Activated CD8-positive, alpha-beta T cell treated with anti-CD3 and anti-CD28 coated beads, Interleukin-2, amount 10 ng/mL, durations not matched to agents 7 days and 5 days (primary cell): ENCODE measurements around the gene PLCXD1. TPM values are rescaled to one million over a fixed set of nuclear protein-coding genes. Genes with fewer than 3 reads are reported as not detected.
"Not testable (repeated sequence)": the region's sequence is repeated elsewhere in the genome, so short reads cannot be mapped to it uniquely, and the experiment has no call there.

ENCODE experiments used
- ATAC-seq: fragments of 150-1000 bp; cut with Tn5 transposase; one replicate; pipeline ENCODE4 v1.10.0; 2021; ENCODE audit warnings: moderate library complexity
- CTCF ChIA-PET: fragments of 350-600 bp; sonication (Branson Sonifier 250); formaldehyde crosslinking; loops from one replicate; lab custom pipeline; 2021; ENCODE audit warnings: antibody characterized with exemption; lab: Charles Lee
- POLR2A ChIA-PET: fragments of 350-600 bp; sonication (Branson Sonifier 250); formaldehyde crosslinking; loops from one replicate; lab custom pipeline; 2021; ENCODE audit warnings: antibody characterized with exemption; lab: Charles Lee
- DNase-seq: peaks from one replicate; pipeline ENCODE4 v3.0.0-alpha.2; 2020
- H3K27ac Mint-ChIP-seq: one replicate; pipeline ENCODE4 v1.8.0; 2021; ENCODE audit warnings: mild to moderate bottlenecking, mixed read lengths
- H3K27me3 Mint-ChIP-seq: one replicate; pipeline ENCODE4 v1.8.0; 2021; ENCODE audit warnings: low read depth, mixed read lengths
- H3K36me3 Mint-ChIP-seq: one replicate; pipeline ENCODE4 v1.8.0; 2021; ENCODE audit warnings: low read depth, mixed read lengths
- H3K4me1 Mint-ChIP-seq: one replicate; pipeline ENCODE4 v1.8.0; 2021; ENCODE audit warnings: low read depth, mixed read lengths
- H3K4me3 Mint-ChIP-seq: one replicate; pipeline ENCODE4 v1.8.0; 2021; ENCODE audit warnings: mild to moderate bottlenecking, mixed read lengths
- H3K9me3 Mint-ChIP-seq: one replicate; pipeline ENCODE4 v1.8.0; 2022; ENCODE audit warnings: mixed read lengths; ENCODE audit not compliant: insufficient read depth
- total RNA-seq, 2 experiments: library from RNA; stranded (reverse); gene quantifications; one replicate each; pipeline ENCODE4 v1.2.3, GENCODE V29; 2021

The PLCXD1 gene
- total RNA-seq, 2 experiments from 2014 or later, result 44.5 to 50.2 TPM

GRCh38 chrX:347351-348117 is 66.4 kb downstream of the PLCXD1 start:
- no peaks in the 10 kb centered on the region for H3K4me1 Mint-ChIP-seq
- DNase-seq, result no peak
- ChIA-PET CTCF (no interaction called here), POLR2A (no interaction called here)
- ATAC-seq, result no peak
- no peaks in the 10 kb centered on the region for H3K9me3 Mint-ChIP-seq
- H3K27me3 Mint-ChIP-seq, result no peaks in the 10 kb centered on the region
- H3K36me3 Mint-ChIP-seq, result peaks cover 15% of the 10 kb centered on the region
- H3K4me3 Mint-ChIP-seq, result no peak overlapping the region
- no peak overlapping the region for H3K27ac Mint-ChIP-seq

GRCh38 chrX:348461-349117 is 67.4 kb downstream of the PLCXD1 start:
- Mint-ChIP-seq H3K4me1 (no peaks in the 10 kb centered on the region), H3K9me3 (no peaks in the 10 kb centered on the region), H3K27ac (no peak overlapping the region), H3K27me3 (no peaks in the 10 kb centered on the region), H3K4me3 (no peak overlapping the region), H3K36me3 (peaks cover 15% of the 10 kb centered on the region)
- CTCF ChIA-PET, result no interaction called here
- POLR2A ChIA-PET, result no interaction called here
- DNase-seq (no peak), ATAC-seq (no peak)

GRCh38 chrX:349196-349595 is 68.0 kb downstream of the PLCXD1 start:
- H3K9me3 Mint-ChIP-seq, result no peaks in the 10 kb centered on the region
- ATAC-seq, result no peak

GRCh38 chrX:349702-350101 is 68.5 kb downstream of the PLCXD1 start:
- Mint-ChIP-seq H3K27ac (no peak overlapping the region), H3K4me1 (no peaks in the 10 kb centered on the region), H3K27me3 (no peaks in the 10 kb centered on the region), H3K9me3 (no peaks in the 10 kb centered on the region), H3K4me3 (no peak overlapping the region), H3K36me3 (peaks cover 13% of the 10 kb centered on the region)
- DNase-seq (no peak), ATAC-seq (no peak)
- ChIA-PET POLR2A (no interaction called here), CTCF (no interaction called here)

More at GRCh38 chrX:349196-349595, 68.0 kb downstream of the PLCXD1 start:
- CTCF ChIA-PET, result no interaction called here
- DNase-seq, result no peak
- Mint-ChIP-seq H3K27ac (no peak overlapping the region), H3K36me3 (peaks cover 15% of the 10 kb centered on the region), H3K4me1 (no peaks in the 10 kb centered on the region), H3K27me3 (no peaks in the 10 kb centered on the region), H3K4me3 (no peak overlapping the region)
- POLR2A ChIA-PET, result no interaction called here

- ATAC-seq (no peak), DNase-seq (no peak)
- no peaks in the 10 kb centered on the region for H3K9me3 Mint-ChIP-seq
- no peak overlapping the region for H3K27ac Mint-ChIP-seq
- no peak overlapping the region for H3K4me3 Mint-ChIP-seq
- H3K36me3 Mint-ChIP-seq, result peaks cover 12% of the 10 kb centered on the region
- H3K27me3 Mint-ChIP-seq, result no peaks in the 10 kb centered on the region
- POLR2A ChIA-PET, result no interaction called here
- CTCF ChIA-PET, result no interaction called here
- peaks cover under 1% of the 10 kb centered on the region for H3K4me1 Mint-ChIP-seq
These were observed 69.0 kb downstream of the PLCXD1 start for GRCh38 chrX:350148-350533.

- no peak overlapping the region for H3K27ac Mint-ChIP-seq
- peaks cover 14% of the 10 kb centered on the region for H3K36me3 Mint-ChIP-seq
- CTCF ChIA-PET, result no interaction called here
- DNase-seq (no peak), ATAC-seq (no peak)
- H3K4me3 Mint-ChIP-seq, result no peak overlapping the region
- no peaks in the 10 kb centered on the region for H3K27me3 Mint-ChIP-seq
- no peaks in the 10 kb centered on the region for H3K9me3 Mint-ChIP-seq
- POLR2A ChIA-PET, result no interaction called here
- peaks cover 5% of the 10 kb centered on the region for H3K4me1 Mint-ChIP-seq
These were observed 69.5 kb downstream of the PLCXD1 start for GRCh38 chrX:350534-351323.

- not testable (repeated sequence) for H3K27ac Mint-ChIP-seq, ATAC-seq
These were observed 70.1 kb downstream of the PLCXD1 start for GRCh38 chrX:351324-351641.

GRCh38 chrX:351736-352135 is 70.6 kb downstream of the PLCXD1 start:
- Mint-ChIP-seq H3K9me3 (no peaks in the 10 kb centered on the region), H3K36me3 (peaks cover 20% of the 10 kb centered on the region), H3K4me3 (no peak overlapping the region), H3K27ac (no peak overlapping the region), H3K27me3 (no peaks in the 10 kb centered on the region), H3K4me1 (peaks cover 13% of the 10 kb centered on the region)
- DNase-seq (no peak), ATAC-seq (no peak)
- ChIA-PET CTCF (no interaction called here), POLR2A (no interaction called here)

More at GRCh38 chrX:351324-351641, 70.1 kb downstream of the PLCXD1 start:
- POLR2A ChIA-PET, H3K4me3 Mint-ChIP-seq, H3K27me3 Mint-ChIP-seq, H3K9me3 Mint-ChIP-seq, DNase-seq, H3K4me1 Mint-ChIP-seq, CTCF ChIA-PET: not testable (repeated sequence)
- peaks cover 17% of the 10 kb centered on the region for H3K36me3 Mint-ChIP-seq

- Mint-ChIP-seq H3K4me3 (no peak overlapping the region), H3K4me1 (peaks cover 17% of the 10 kb centered on the region), H3K36me3 (peaks cover 22% of the 10 kb centered on the region), H3K27me3 (no peaks in the 10 kb centered on the region), H3K27ac (no peak overlapping the region), H3K9me3 (peaks cover 4% of the 10 kb centered on the region)
- DNase-seq (no peak), ATAC-seq (no peak)
- POLR2A ChIA-PET, result no interaction called here
- CTCF ChIA-PET, result no interaction called here
These were observed 71.0 kb downstream of the PLCXD1 start for GRCh38 chrX:352181-352580.

- H3K27me3 Mint-ChIP-seq, result no peaks in the 10 kb centered on the region
- H3K4me1 Mint-ChIP-seq, result peaks cover 23% of the 10 kb centered on the region
- POLR2A ChIA-PET, result no interaction called here
- CTCF ChIA-PET, result no interaction called here
- peaks cover 27% of the 10 kb centered on the region for H3K36me3 Mint-ChIP-seq
- no peak for DNase-seq
- H3K27ac Mint-ChIP-seq, result no peak overlapping the region
- ATAC-seq, result no peak
- peaks cover 8% of the 10 kb centered on the region for H3K9me3 Mint-ChIP-seq
- no peak overlapping the region for H3K4me3 Mint-ChIP-seq
These were observed 71.6 kb downstream of the PLCXD1 start for GRCh38 chrX:352582-353314.
